Calu3 (cell line): ENCODE results near the gene DOCK3. TPM values are rescaled to one million over a fixed set of nuclear protein-coding genes. Genes with fewer than 3 reads are reported as not detected.
A peak's percentile ranks its signal among the peaks of the same experiment; 100 is the strongest.
"Not testable (repeated sequence)": the region's sequence is repeated elsewhere in the genome, so short reads cannot be mapped to it uniquely, and the experiment has no call there.

Source experiments
- BruUV-seq: library from RNA; stranded (reverse); fragments of 400-500 nt; replicated peaks from 2 replicates; lab custom pipeline; 2021; lab: Mats Ljungman, UMichigan
- CTCF ChIA-PET: fragments of 300-600 bp; sonication (Branson Sonifier 250); formaldehyde crosslinking; loops from one replicate; lab custom pipeline; 2022; ENCODE audit warnings: antibody characterized with exemption; lab: Charles Lee
- DNase-seq: peaks from one replicate; pipeline ENCODE4 v3.0.0; 2022
- H3K27ac Mint-ChIP-seq: one replicate; pipeline ENCODE4 v1.8.0; 2022; ENCODE audit warnings: mixed read lengths; ENCODE audit not compliant: unreplicated experiment
- H3K27me3 Mint-ChIP-seq: one replicate; pipeline ENCODE4 v1.8.0; 2022; ENCODE audit warnings: mixed read lengths; ENCODE audit not compliant: unreplicated experiment
- H3K36me3 Mint-ChIP-seq: one replicate; pipeline ENCODE4 v1.8.0; 2022; ENCODE audit warnings: mild to moderate bottlenecking, moderate library complexity, mixed read lengths; ENCODE audit not compliant: insufficient read depth, unreplicated experiment
- H3K4me1 Mint-ChIP-seq: one replicate; pipeline ENCODE4 v1.8.0; 2022; ENCODE audit warnings: mild to moderate bottlenecking, low read depth, mixed read lengths; ENCODE audit not compliant: unreplicated experiment
- H3K4me3 Mint-ChIP-seq: one replicate; pipeline ENCODE4 v1.8.0; 2022; ENCODE audit warnings: mild to moderate bottlenecking, low read depth, moderate library complexity, mixed read lengths; ENCODE audit not compliant: unreplicated experiment
- H3K9me3 Mint-ChIP-seq: one replicate; pipeline ENCODE4 v1.8.0; 2022; ENCODE audit warnings: low read depth, mixed read lengths; ENCODE audit not compliant: unreplicated experiment
- CTCF ChIP-seq: fragments of 200-600 bp; IDR thresholded peaks from one replicate; pipeline ENCODE4 v1.8.0; 2022; ENCODE audit warnings: antibody characterized with exemption; ENCODE audit not compliant: unreplicated experiment
- intact Hi-C: fragments of 100-400 bp; cut with micrococcal nuclease; formaldehyde crosslinking; loops from one replicate; pipeline ENCODE4 v1.10.0; 2022; ENCODE audit not compliant: unreplicated experiment
- total RNA-seq: library from RNA; stranded (reverse); gene quantifications from 2 replicates; pipeline ENCODE4 v1.2.3, GENCODE V29; 2022

DOCK3 gene
- total RNA-seq, 1 experiment from 2014 or later = 0.19 TPM

GRCh38 chr3:51082363-51082762 lies 407.6 kb downstream of the DOCK3 start:
- no TSS peak for BruUV-seq
- H3K36me3 Mint-ChIP-seq = no peaks in the 10 kb centered on the region
- no peak overlapping the region for H3K4me3 Mint-ChIP-seq
- no peaks in the 10 kb centered on the region for H3K4me1 Mint-ChIP-seq
- no peak for TF ChIP-seq CTCF
- DNase-seq = no peak
- no peaks in the 10 kb centered on the region for H3K9me3 Mint-ChIP-seq
- H3K27ac Mint-ChIP-seq = no peak overlapping the region
- CTCF ChIA-PET = interaction anchor here (0.7 kb wide), 1 partner anchor 296 kb away, joined by 3 read pairs; no protein-coding TSS in a partner anchor
- H3K27me3 Mint-ChIP-seq = peaks cover 6% of the 10 kb centered on the region
- intact Hi-C loops = no loop called here

- CTCF ChIA-PET = no interaction called here
- Mint-ChIP-seq H3K4me3 (no peak overlapping the region), H3K4me1 (no peaks in the 10 kb centered on the region), H3K27me3 (peaks cover 17% of the 10 kb centered on the region), H3K36me3 (no peaks in the 10 kb centered on the region), H3K27ac (no peak overlapping the region), H3K9me3 (no peaks in the 10 kb centered on the region)
- no TSS peak for BruUV-seq
- TF ChIP-seq CTCF = no peak
- no peak for DNase-seq
- intact Hi-C loops = no loop called here
These were observed 408.8 kb downstream of the DOCK3 start for GRCh38 chr3:51083490-51083889.

GRCh38 chr3:51092141-51092540 lies 417.4 kb downstream of the DOCK3 start:
- H3K9me3 Mint-ChIP-seq, BruUV-seq, intact Hi-C loops, H3K4me3 Mint-ChIP-seq, DNase-seq, H3K4me1 Mint-ChIP-seq, H3K36me3 Mint-ChIP-seq, H3K27ac Mint-ChIP-seq, CTCF ChIA-PET: not testable (repeated sequence)
- peaks cover 56% of the 10 kb centered on the region for H3K27me3 Mint-ChIP-seq

- H3K27me3 Mint-ChIP-seq = peaks cover 40% of the 10 kb centered on the region
- DNase-seq, BruUV-seq, H3K9me3 Mint-ChIP-seq, H3K27ac Mint-ChIP-seq, H3K36me3 Mint-ChIP-seq, H3K4me3 Mint-ChIP-seq, intact Hi-C loops, H3K4me1 Mint-ChIP-seq: not testable (repeated sequence)
- CTCF ChIA-PET = interaction anchor here (0.6 to 0.7 kb wide), 2 partner anchors 17 to 555 kb away, joined by 3 read pairs; no protein-coding TSS in a partner anchor
These were observed 420.1 kb downstream of the DOCK3 start for GRCh38 chr3:51094838-51095237.

- no TSS peak for BruUV-seq
These were observed 425.2 kb downstream of the DOCK3 start for GRCh38 chr3:51099794-51100535.

More at GRCh38 chr3:51099794-51100535, 425.2 kb downstream of the DOCK3 start:
- TF ChIP-seq CTCF = peak; percentile 54
- Mint-ChIP-seq H3K27me3 (peaks cover 53% of the 10 kb centered on the region), H3K27ac (no peak overlapping the region), H3K9me3 (no peaks in the 10 kb centered on the region), H3K4me1 (no peaks in the 10 kb centered on the region), H3K4me3 (no peak overlapping the region), H3K36me3 (no peaks in the 10 kb centered on the region)
- peak; percentile 74 for DNase-seq
- intact Hi-C loops = loop anchor here (1.0 to 10.0 kb wide), 4 partner anchors 85 to 483 kb away; partner anchors contain the start of gene MAPKAPK3
- CTCF ChIA-PET = interaction anchor here (0.7 to 1.4 kb wide), 9 partner anchors 10 to 483 kb away, joined by 3 to 36 read pairs (median 7); partner anchors contain the start of genes MANF and MAPKAPK3
